Immature natural killer cell (primary cell): ENCODE measurements around the gene C10orf67. TPM values are rescaled to one million over a fixed set of nuclear protein-coding genes. Genes with fewer than 3 reads are reported as not detected.
"Not testable (repeated sequence)": the region's sequence is repeated elsewhere in the genome, so short reads cannot be mapped to it uniquely, and the experiment has no call there.

Experiments used
- DNase-seq, 3 donors: peaks; one replicate each; pipeline ENCODE4 v3.0.0; 2022; ENCODE audit warnings: mixed read lengths in 1 of 3
- H3K27ac Mint-ChIP-seq, 6 donors: one replicate each; pipeline ENCODE4 v1.8.0; 2020; ENCODE audit warnings: mixed read lengths in 6 of 6, mild to moderate bottlenecking in 5 of 6, inconsistent platforms in 4 of 6, moderate library complexity in 3 of 6
- H3K27me3 Mint-ChIP-seq, 3 donors: one replicate each; pipeline ENCODE4 v1.8.0; 2020 to 2021; ENCODE audit warnings: low read depth in 3 of 3, mild to moderate bottlenecking in 3 of 3, mixed read lengths in 3 of 3, moderate library complexity in 3 of 3, inconsistent platforms in 1 of 3
- H3K36me3 Mint-ChIP-seq, 3 donors: one replicate each; pipeline ENCODE4 v1.8.0; 2020; ENCODE audit warnings: mixed read lengths in 3 of 3, inconsistent platforms in 2 of 3, mild to moderate bottlenecking in 2 of 3
- H3K4me1 Mint-ChIP-seq, 2 donors: one replicate each; pipeline ENCODE4 v1.8.0; 2020; ENCODE audit warnings: inconsistent platforms in 2 of 2, mild to moderate bottlenecking in 2 of 2, mixed read lengths in 2 of 2, moderate library complexity in 1 of 2
- H3K4me3 Mint-ChIP-seq, 5 donors: one replicate each; pipeline ENCODE4 v1.8.0; 2020; ENCODE audit warnings: mild to moderate bottlenecking in 5 of 5, mixed read lengths in 5 of 5, inconsistent platforms in 3 of 5, moderate library complexity in 3 of 5
- H3K9me3 Mint-ChIP-seq, 6 donors: one replicate each; pipeline ENCODE4 v1.8.0; 2020; ENCODE audit warnings: mild to moderate bottlenecking in 6 of 6, mixed read lengths in 6 of 6, inconsistent platforms in 4 of 6, moderate library complexity in 3 of 6
- polyA plus RNA-seq, 3 donors: library from polyadenylated mRNA; unstranded; fragments of 300-500 nt; fragmentation: Illumina TruSeq; gene quantifications; one replicate each; pipeline ENCODE4 v1.2.3, GENCODE V29; 2021

Gene C10orf67
- polyA plus RNA-seq, 3 donors from 2014 or later = not detected

GRCh38 chr10:23354630-23355279, 10.2 kb upstream of the C10orf67 start:
- no peaks in the 10 kb centered on the region for H3K9me3 Mint-ChIP-seq
- H3K27ac Mint-ChIP-seq = no peak overlapping the region
- no peak for DNase-seq
- no peaks in the 10 kb centered on the region for H3K4me1 Mint-ChIP-seq
- no peak overlapping the region for H3K4me3 Mint-ChIP-seq
- H3K27me3 Mint-ChIP-seq = peaks cover 2 to 4% (median 3%) of the 10 kb centered on the region in 3 donors
- no peaks in the 10 kb centered on the region for H3K36me3 Mint-ChIP-seq

DNA sequence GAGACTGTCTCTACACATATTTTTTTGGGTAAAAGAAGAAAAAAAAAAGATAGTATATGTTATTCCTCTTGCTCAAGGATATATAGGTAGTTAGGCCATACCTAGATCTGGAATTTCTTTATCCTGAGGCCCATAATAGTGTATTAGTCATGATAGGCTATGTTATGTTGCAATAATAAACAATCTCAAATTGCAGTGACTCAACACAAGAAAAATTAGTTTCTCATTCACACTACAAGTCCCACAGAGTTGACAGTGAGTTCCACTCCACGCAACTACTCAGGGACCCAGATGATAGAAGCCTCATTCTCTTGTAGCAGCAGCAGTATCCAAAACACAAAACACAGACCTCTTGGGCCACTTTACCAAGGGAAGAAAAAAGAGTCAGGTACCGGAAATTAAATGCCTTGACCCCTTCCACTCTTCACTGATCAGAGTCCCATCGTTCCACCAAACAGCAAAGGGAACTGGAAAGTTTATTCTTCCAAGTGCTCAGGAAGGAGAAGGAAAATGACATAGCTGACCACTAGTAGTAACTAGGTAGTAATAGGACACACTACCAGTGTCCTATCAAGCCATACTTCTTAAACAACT, 7.4 kb upstream of the C10orf67 start:
- peaks cover 0 to 1% (median 0%) of the 10 kb centered on the region in 6 donors for H3K9me3 Mint-ChIP-seq
- DNase-seq = no peak
- no peak overlapping the region for H3K4me3 Mint-ChIP-seq
- peaks cover 3 to 6% (median 3%) of the 10 kb centered on the region in 3 donors for H3K27me3 Mint-ChIP-seq
- H3K27ac Mint-ChIP-seq = no peak overlapping the region
- H3K4me1 Mint-ChIP-seq = no peaks in the 10 kb centered on the region
- H3K36me3 Mint-ChIP-seq = no peaks in the 10 kb centered on the region

DNA sequence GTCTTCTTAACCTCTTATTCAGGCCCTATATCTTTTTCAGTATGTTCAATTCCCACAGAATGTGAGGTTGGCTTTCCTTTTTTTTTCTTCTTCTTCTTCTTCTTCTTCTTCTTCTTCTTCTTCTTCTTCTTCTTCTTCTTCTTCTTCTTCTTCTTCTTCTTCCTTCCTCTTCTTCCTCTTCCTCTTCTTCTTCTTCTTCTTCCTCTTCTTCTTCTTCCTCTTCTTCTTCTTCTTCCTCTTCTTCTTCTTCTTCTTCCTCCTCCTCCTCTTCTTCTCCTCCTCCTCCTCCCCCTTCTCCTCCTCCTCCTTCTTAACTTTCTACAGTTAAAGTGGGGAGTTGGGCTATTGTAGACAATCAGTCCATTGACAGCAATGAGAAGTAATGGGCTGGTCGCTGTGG, 6.1 kb upstream of the C10orf67 start:
- not testable (repeated sequence) for H3K27ac Mint-ChIP-seq, H3K36me3 Mint-ChIP-seq, DNase-seq, H3K4me1 Mint-ChIP-seq, H3K4me3 Mint-ChIP-seq, H3K9me3 Mint-ChIP-seq, H3K27me3 Mint-ChIP-seq

DNA sequence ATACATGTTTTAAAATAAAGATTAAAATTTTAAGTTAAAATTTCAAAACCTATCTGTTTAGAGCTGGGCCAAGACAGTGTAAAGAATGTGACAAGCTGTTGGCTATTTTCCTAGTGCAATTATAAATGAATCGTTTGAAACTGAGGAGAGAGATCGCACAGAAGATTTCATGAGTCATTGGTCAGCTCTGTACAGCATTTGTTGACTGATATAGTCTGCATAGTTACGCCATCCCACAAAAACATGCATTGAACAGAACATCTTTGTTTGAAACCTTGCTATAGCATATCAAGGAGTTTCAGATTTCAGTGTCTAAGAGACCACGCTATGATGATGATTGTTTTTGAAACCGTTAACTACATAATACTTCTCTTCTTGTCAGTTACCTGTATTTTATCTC, 1.3 kb upstream of the C10orf67 start:
- H3K36me3 Mint-ChIP-seq = no peaks in the 10 kb centered on the region
- no peak for DNase-seq
- peaks cover 0 to 5% of the 10 kb centered on the region in 2 donors for H3K4me1 Mint-ChIP-seq
- H3K9me3 Mint-ChIP-seq = peaks cover 0 to 3% (median 0%) of the 10 kb centered on the region in 6 donors
- no peak overlapping the region for H3K27ac Mint-ChIP-seq
- H3K4me3 Mint-ChIP-seq = no peak overlapping the region
- peaks cover 1 to 17% (median 9%) of the 10 kb centered on the region in 3 donors for H3K27me3 Mint-ChIP-seq

GRCh38 chr10:23343591-23344240, 881 bp downstream of the C10orf67 start:
- DNase-seq = no peak
- Mint-ChIP-seq H3K36me3 (no peaks in the 10 kb centered on the region), H3K9me3 (peaks cover 0 to 3% (median 0%) of the 10 kb centered on the region in 6 donors), H3K27me3 (peaks cover 1 to 19% (median 6%) of the 10 kb centered on the region in 3 donors), H3K27ac (no peak overlapping the region), H3K4me3 (peak overlapping the region in 1 of 5 donors; percentile 17), H3K4me1 (peaks cover 0 to 5% of the 10 kb centered on the region in 2 donors)

- Mint-ChIP-seq H3K27ac (no peak overlapping the region), H3K4me1 (peaks cover 0 to 5% of the 10 kb centered on the region in 2 donors), H3K9me3 (peaks cover 0 to 3% (median 0%) of the 10 kb centered on the region in 6 donors), H3K36me3 (no peaks in the 10 kb centered on the region), H3K27me3 (peaks cover 1 to 16% (median 6%) of the 10 kb centered on the region in 3 donors), H3K4me3 (no peak overlapping the region)
- no peak for DNase-seq
Observed at GRCh38 chr10:23342213-23342884, 2.2 kb downstream of the C10orf67 start.

DNA sequence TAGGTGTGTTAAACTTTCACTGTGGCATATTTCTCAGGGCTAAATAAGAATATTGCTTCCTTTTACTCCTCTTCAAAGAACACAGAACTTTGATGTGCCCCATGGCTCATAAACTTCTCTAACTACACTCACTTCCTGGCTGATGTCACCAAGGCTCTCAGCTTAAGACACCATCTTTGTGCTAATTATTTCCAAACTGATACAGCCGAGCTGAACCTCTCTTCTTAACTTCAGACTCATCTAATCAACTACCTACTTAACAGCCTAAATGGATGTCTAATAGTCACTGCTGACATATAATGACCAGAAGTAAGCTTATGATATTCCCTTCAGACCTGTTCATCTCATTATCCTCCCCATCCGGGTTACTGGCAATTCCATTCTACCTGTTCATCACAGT, 3.6 kb downstream of the C10orf67 start:
- no peak for DNase-seq
- Mint-ChIP-seq H3K27me3 (peaks cover 1 to 14% (median 6%) of the 10 kb centered on the region in 3 donors), H3K27ac (no peak overlapping the region), H3K4me1 (peaks cover 0 to 5% of the 10 kb centered on the region in 2 donors), H3K4me3 (no peak overlapping the region), H3K36me3 (no peaks in the 10 kb centered on the region), H3K9me3 (peaks cover 0 to 3% (median 0%) of the 10 kb centered on the region in 6 donors)

DNA sequence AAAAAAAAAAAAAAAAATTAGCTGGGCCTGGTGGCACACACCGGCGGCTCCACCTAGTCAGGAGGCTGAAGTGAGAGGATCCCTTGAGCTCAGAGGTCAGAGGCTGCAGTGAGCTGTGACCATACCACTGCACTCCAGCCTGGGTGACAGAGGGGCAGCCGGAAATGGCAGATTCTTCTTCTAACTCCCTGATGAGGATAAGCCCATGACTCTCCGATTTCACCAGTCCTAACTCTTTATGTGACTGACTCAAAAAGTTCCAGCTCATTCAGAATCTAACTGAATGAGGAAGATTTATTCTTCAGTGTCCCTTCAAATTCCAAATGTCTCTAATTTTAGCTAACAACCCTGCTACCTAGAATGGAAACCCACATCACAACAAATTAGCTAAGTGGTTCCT, 4.2 kb downstream of the C10orf67 start:
- H3K27me3 Mint-ChIP-seq = peaks cover 1 to 14% (median 5%) of the 10 kb centered on the region in 3 donors
- no peak overlapping the region for H3K4me3 Mint-ChIP-seq
- no peaks in the 10 kb centered on the region for H3K36me3 Mint-ChIP-seq
- no peak overlapping the region for H3K27ac Mint-ChIP-seq
- H3K9me3 Mint-ChIP-seq = peaks cover 0 to 3% (median 0%) of the 10 kb centered on the region in 6 donors
- no peak for DNase-seq
- peaks cover 0 to 5% of the 10 kb centered on the region in 2 donors for H3K4me1 Mint-ChIP-seq

DNA sequence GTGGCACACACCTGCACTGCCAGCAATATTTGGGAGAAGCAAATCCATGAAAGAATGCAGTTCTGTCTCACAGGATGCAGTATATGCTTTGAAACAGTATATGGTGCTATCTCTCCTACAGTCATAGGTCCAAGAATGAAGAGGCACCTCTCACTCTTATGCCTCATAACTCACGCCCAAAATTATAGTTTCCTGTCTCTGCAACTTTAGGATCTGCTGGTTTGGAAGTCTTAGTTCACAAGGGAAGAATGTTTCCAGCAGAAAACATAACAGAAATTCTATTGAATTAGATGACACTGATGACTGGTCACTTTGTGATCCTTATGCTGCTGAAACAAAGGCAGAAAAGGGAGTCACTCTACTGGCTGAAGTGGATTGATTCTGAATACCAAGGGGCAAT, 5.7 kb downstream of the C10orf67 start:
- Mint-ChIP-seq H3K9me3 (peaks cover 0 to 3% (median 0%) of the 10 kb centered on the region in 6 donors), H3K27me3 (peaks cover 0 to 17% (median 1%) of the 10 kb centered on the region in 3 donors), H3K4me1 (no peaks in the 10 kb centered on the region), H3K27ac (no peak overlapping the region), H3K4me3 (no peak overlapping the region), H3K36me3 (no peaks in the 10 kb centered on the region)
- DNase-seq = no peak

DNA sequence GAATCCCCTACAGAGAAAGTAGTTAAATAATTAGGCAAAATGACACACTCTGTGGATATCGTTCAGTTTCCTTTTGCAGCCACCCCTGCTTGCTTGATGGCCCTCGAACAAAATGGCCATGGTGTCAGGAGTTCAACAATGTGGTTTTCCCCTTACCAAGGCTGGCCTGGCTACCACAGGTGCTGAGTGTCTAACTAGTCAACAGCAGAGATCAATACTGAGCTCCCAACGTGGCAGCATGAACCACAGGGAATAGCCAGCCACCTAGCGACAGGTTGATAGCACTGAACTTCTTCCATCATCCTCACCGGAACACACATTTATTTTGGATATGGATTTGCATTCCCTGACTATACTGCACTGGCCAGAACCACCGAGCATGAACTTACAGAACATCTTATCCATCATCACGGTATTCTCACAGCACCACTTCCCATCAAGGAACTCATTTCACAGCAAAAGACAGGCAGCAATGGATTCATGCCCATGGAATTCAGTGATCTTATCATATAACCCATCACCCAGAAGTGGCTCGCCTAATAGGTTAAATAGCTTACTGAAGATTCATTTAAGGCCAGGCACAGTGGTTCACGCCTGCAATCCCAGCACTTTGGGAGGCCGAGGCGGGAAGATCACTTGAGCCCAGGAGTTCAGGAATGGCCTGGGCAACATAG, 6.3 kb downstream of the C10orf67 start:
- Mint-ChIP-seq H3K4me1 (no peaks in the 10 kb centered on the region), H3K27ac (no peak overlapping the region), H3K36me3 (no peaks in the 10 kb centered on the region), H3K27me3 (peaks cover 0 to 15% (median 1%) of the 10 kb centered on the region in 3 donors), H3K4me3 (no peak overlapping the region), H3K9me3 (peaks cover 0 to 3% (median 0%) of the 10 kb centered on the region in 6 donors)
- no peak for DNase-seq

DNA sequence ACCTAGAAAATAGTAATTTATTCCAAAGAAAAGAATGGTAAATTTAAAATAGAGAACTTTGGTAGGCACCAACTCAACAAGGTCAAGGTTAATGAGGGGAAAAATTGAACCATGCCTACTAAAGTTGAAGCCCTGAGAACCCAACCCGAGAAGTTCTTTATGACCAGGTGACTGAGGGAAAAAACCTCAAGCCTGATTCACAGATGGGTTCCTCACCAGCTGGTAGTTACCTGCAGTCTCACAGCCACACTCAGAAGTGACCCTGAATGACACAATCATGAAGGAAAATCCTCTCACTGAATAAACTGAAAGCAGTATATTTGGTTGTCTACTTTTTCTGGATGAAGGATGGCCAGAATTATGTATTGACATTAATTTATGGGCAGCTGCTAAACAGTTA, 7.0 kb downstream of the C10orf67 start:
- Mint-ChIP-seq H3K27ac (no peak overlapping the region), H3K4me3 (no peak overlapping the region), H3K4me1 (no peaks in the 10 kb centered on the region), H3K9me3 (peaks cover 0 to 2% (median 0%) of the 10 kb centered on the region in 6 donors), H3K27me3 (peaks cover 0 to 9% (median 0%) of the 10 kb centered on the region in 3 donors), H3K36me3 (no peaks in the 10 kb centered on the region)
- DNase-seq = no peak

DNA sequence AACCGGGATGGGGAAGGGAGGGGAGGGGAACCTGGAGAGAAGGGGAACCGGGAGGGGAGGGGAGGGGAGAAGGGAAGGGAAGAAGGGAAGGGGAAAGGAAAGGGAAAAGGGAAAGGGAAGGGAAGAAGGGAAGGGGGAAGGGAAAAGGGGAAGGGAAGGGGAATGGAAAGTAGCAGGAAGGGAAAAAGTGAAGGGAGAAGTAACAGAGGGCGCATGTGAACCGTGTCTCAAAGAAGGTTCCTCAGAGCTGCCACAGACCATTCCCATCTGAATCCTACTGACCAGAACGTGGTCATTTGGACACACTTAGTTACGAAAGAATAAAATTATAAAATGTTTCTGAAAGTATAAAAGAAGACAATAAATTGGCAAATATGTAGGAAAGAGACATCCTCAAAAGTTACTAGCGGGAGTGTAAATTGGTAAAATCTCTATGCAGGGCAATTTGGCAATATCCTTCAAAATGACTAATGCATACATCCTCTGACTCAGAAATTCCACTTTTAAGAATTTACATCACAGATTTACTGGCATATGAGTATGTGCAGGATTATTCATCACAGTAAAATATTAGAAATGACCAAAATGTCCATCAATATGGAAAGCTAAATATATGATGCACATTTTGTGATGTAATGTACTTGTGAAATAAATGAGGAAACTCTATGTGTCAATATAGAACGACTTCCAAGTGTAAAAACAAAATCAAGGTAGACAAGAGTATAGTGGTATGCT, 12.9 kb downstream of the C10orf67 start:
- Mint-ChIP-seq H3K27ac (no peak overlapping the region), H3K27me3 (peaks cover 0 to 3% (median 2%) of the 10 kb centered on the region in 3 donors), H3K4me1 (no peaks in the 10 kb centered on the region), H3K36me3 (no peaks in the 10 kb centered on the region), H3K9me3 (peaks cover 0 to 3% (median 0%) of the 10 kb centered on the region in 6 donors), H3K4me3 (no peak overlapping the region)
- no peak for DNase-seq

GRCh38 chr10:23330948-23331347, 13.6 kb downstream of the C10orf67 start:
- Mint-ChIP-seq H3K27me3 (peaks cover 0 to 7% (median 2%) of the 10 kb centered on the region in 3 donors), H3K27ac (no peak overlapping the region), H3K4me3 (no peak overlapping the region), H3K36me3 (no peaks in the 10 kb centered on the region), H3K9me3 (peaks cover 0 to 3% (median 0%) of the 10 kb centered on the region in 6 donors), H3K4me1 (no peaks in the 10 kb centered on the region)
- no peak for DNase-seq
